HepG2 (cell line): ENCODE results near the gene PSEN2. TPM values are rescaled to one million over a fixed set of nuclear protein-coding genes. Genes with fewer than 3 reads are reported as not detected.

Source experiments
- ATAC-seq: fragments of 200-7000 bp; cut with Tn5 transposase; 3 replicates; pipeline ENCODE4 v1.9.1; 2020; ENCODE audit warnings: mild to moderate bottlenecking, moderate library complexity
- BruUV-seq: library from RNA; stranded (reverse); fragments of 400-500 nt; replicated peaks from 2 replicates; lab custom pipeline; 2021; lab: Mats Ljungman, UMichigan
- CTCF ChIA-PET: fragments of 300-600 bp; formaldehyde crosslinking; extraction: SDS; loops from one replicate; lab custom pipeline; 2021; ENCODE audit warnings: low total read pairs, inconsistent platforms, low intra/inter-chr PET ratio; lab: Yijun Ruan, JAX
- POLR2A ChIA-PET: fragments of 350-600 bp; sonication (Branson Sonifier 250); formaldehyde crosslinking; loops from one replicate; lab custom pipeline; 2020; ENCODE audit warnings: antibody characterized with exemption, inconsistent platforms; lab: Yijun Ruan, JAX
- DNase-seq: peaks from one replicate; pipeline ENCODE4 v3.0.0-alpha.2; 2015; ENCODE audit warnings: low spot score
- FAIRE-seq: peaks from 3 replicates; lab custom pipeline; 2011; peaks lifted over from hg19 to GRCh38; lab: Jason Lieb, UNC
- H2AFZ ChIP-seq: one replicate; pipeline ENCODE4 v1.6.1; 2011; ENCODE audit warnings: low read length, inconsistent platforms
- H3K27ac ChIP-seq: fragments of 300-600 bp; 3 replicates; pipeline ENCODE4 v1.8.0; 2011; ENCODE audit warnings: mixed run types, mild to moderate bottlenecking, mixed read lengths, low read length, inconsistent platforms; ENCODE audit not compliant: insufficient read depth; ENCODE audit errors: extremely low read length
- H3K27me3 ChIP-seq, 2 experiments: fragments of 200-600 bp in 1 of 2; 2 replicates in 1 of 2; 3 replicates in 1 of 2; pipeline versions ENCODE4 v1.6.0 to v1.8.0; 2011; ENCODE audit warnings: low read length in 2 of 2, mild to moderate bottlenecking in 2 of 2, moderate library complexity in 2 of 2, inconsistent platforms in 1 of 2; ENCODE audit not compliant: insufficient read depth in 2 of 2, control insufficient read depth in 1 of 2
- H3K36me3 ChIP-seq, 2 experiments: fragments of 200-600 bp in 1 of 2; replicated peaks in 1 of 2; 2 replicates in 1 of 2; 3 replicates in 1 of 2; pipeline versions ENCODE4 v1.5.1 to v1.8.0; 2011; ENCODE audit warnings: low read length in 2 of 2, inconsistent platforms in 1 of 2; ENCODE audit not compliant: insufficient read depth in 2 of 2, control insufficient read depth in 1 of 2
- H3K4me1 ChIP-seq: 2 replicates; pipeline ENCODE4 v1.5.1; 2012; ENCODE audit warnings: low read length, inconsistent platforms; ENCODE audit not compliant: insufficient read depth
- H3K4me2 ChIP-seq: 2 replicates; pipeline ENCODE4 v1.6.0; 2011; ENCODE audit warnings: low read depth, low read length, inconsistent platforms
- H3K4me3 ChIP-seq, 3 experiments: fragments of 200-600 bp in 1 of 3; sonication (generic), shearing (Covaris generic) in 1 of 3; replicated peaks in 1 of 3; 2 replicates each; pipeline ENCODE4 v1.5.1; 2011 to 2016; ENCODE audit warnings: low read length in 3 of 3, inconsistent platforms in 2 of 3, low read depth in 2 of 3, mild to moderate bottlenecking in 2 of 3, control low read depth in 1 of 3, mixed read lengths in 1 of 3; ENCODE audit not compliant: insufficient read depth in 1 of 3
- H3K79me2 ChIP-seq: one replicate; pipeline ENCODE4 v1.6.1; 2011; ENCODE audit warnings: low read length, inconsistent platforms; ENCODE audit not compliant: insufficient read depth
- H3K9ac ChIP-seq: 2 replicates; pipeline ENCODE4 v1.6.0; 2011; ENCODE audit warnings: mild to moderate bottlenecking, low read depth, low read length, inconsistent platforms; ENCODE audit not compliant: insufficient read depth
- H3K9me3 ChIP-seq: 2 replicates; pipeline ENCODE4 v1.5.1; 2012; ENCODE audit warnings: mild to moderate bottlenecking, low read length
- H4K20me1 ChIP-seq: 2 replicates; pipeline ENCODE4 v1.6.0; 2011; ENCODE audit warnings: inconsistent platforms, mild to moderate bottlenecking, low read length, moderate library complexity; ENCODE audit not compliant: insufficient read depth
- ATF5 ChIP-seq: sonication (generic); formaldehyde crosslinking; IDR thresholded peaks from 2 replicates; pipeline ENCODE4 v1.4.0; 2020; ENCODE audit warnings: mild to moderate bottlenecking, low read depth, missing genetic modification reagents
- JUND ChIP-seq: sonication (generic); formaldehyde crosslinking; IDR thresholded peaks from 2 replicates; pipeline ENCODE4 v1.8.0; 2022; ENCODE audit warnings: mild to moderate bottlenecking, missing genetic modification reagents
- MAFG ChIP-seq: sonication (generic); formaldehyde crosslinking; IDR thresholded peaks from 2 replicates; pipeline ENCODE4 v1.5.1; 2020; ENCODE audit warnings: mild to moderate bottlenecking, missing genetic modification reagents
- MXD1 ChIP-seq: sonication (generic); formaldehyde crosslinking; IDR thresholded peaks from 2 replicates; pipeline ENCODE4 v1.4.0; 2020; ENCODE audit warnings: mild to moderate bottlenecking, missing genetic modification reagents
- REL ChIP-seq: sonication (generic); formaldehyde crosslinking; conservative IDR thresholded peaks from 2 replicates; pipeline ENCODE4 v1.8.0; 2022; ENCODE audit warnings: mild to moderate bottlenecking, missing genetic modification reagents, moderate library complexity
- XBP1 ChIP-seq: sonication (generic); formaldehyde crosslinking; IDR thresholded peaks from 2 replicates; pipeline ENCODE4 v1.5.0; 2020; ENCODE audit warnings: missing genetic modification reagents
- ZBTB25 ChIP-seq: IDR thresholded peaks from 2 replicates; pipeline ENCODE4 v1.6.1; 2018; ENCODE audit warnings: missing genetic modification reagents
- ZNF160 ChIP-seq: sonication (generic); formaldehyde crosslinking; IDR thresholded peaks from 2 replicates; pipeline ENCODE4 v1.8.0; 2022; ENCODE audit warnings: mild to moderate bottlenecking, inconsistent platforms, missing genetic modification reagents
- ZNF331 ChIP-seq: sonication (generic); formaldehyde crosslinking; IDR thresholded peaks from 2 replicates; pipeline ENCODE4 v1.4.0; 2020; ENCODE audit warnings: missing genetic modification reagents
- ZNF367 ChIP-seq: sonication (generic); formaldehyde crosslinking; IDR thresholded peaks from 2 replicates; pipeline ENCODE4 v1.4.0; 2020; ENCODE audit warnings: missing genetic modification reagents, borderline replicate concordance
- ZNF646 ChIP-seq: sonication (generic); formaldehyde crosslinking; IDR thresholded peaks from 2 replicates; pipeline ENCODE4 v1.9.0; 2021; ENCODE audit warnings: mild to moderate bottlenecking, missing genetic modification reagents
- ZNF800 ChIP-seq: sonication (generic); formaldehyde crosslinking; IDR thresholded peaks from 2 replicates; pipeline ENCODE4 v1.4.0; 2020; ENCODE audit warnings: missing genetic modification reagents
- WGBS: methylation state at CpG from one replicate; pipeline ENCODE4 v1.1.6; 2017; ENCODE audit warnings: low lambda C conversion rate; 5-methylcytosine and 5-hydroxymethylcytosine counted together
- in situ Hi-C: cut with HindIII; loops from 2 replicates; pipeline ENCODE4 v1.10.0; 2017; ENCODE audit warnings: low pct_unique_long_range_greater_than_20kb; ENCODE audit not compliant: extremely low pct_ligation_motif_present
- intact Hi-C: fragments of 100-400 bp; cut with micrococcal nuclease; formaldehyde crosslinking; loops from one replicate; pipeline ENCODE4 v1.10.0; 2022; ENCODE audit not compliant: unreplicated experiment
- polyA plus RNA-seq, 8 experiments: library from polyadenylated mRNA; depleted of rRNA in 3 of 8; stranded (reverse) in 7 of 8; unstranded in 1 of 8; fragments of >200 nt; fragmentation: Illumina TruSeq in 4 of 8; extraction: Trizol in 4 of 8; gene quantifications; 2 replicates each; pipeline versions ENCODE4 v1.2.1 to v1.2.3, GENCODE V29; 2011 to 2016; ENCODE audit warnings: low read depth in 4 of 8, missing spikeins in 1 of 8, mixed read lengths in 1 of 8; ENCODE audit not compliant: insufficient read depth in 1 of 8
- total RNA-seq, 5 experiments: library from RNA; depleted of rRNA; stranded (reverse); fragments of >200 nt; fragmentation: Illumina TruSeq; extraction: Trizol; gene quantifications; 2 replicates each; pipeline ENCODE4 v1.2.3, GENCODE V29; 2016; ENCODE audit warnings: low read depth in 1 of 5

Gene PSEN2
- total and polyA plus RNA-seq, 2 of the 13 experiments (the other 11 are each of a cell fraction or from before 2014, with no cell fraction given): 5.9 to 13.1 TPM

- Histone ChIP-seq H3K4me3 (no peak overlapping the region), H3K36me3 (peaks cover 7 to 26% of the 10 kb centered on the region in 2 experiments; a peak in 4 of 5 replicates), H4K20me1 (no peaks in the 10 kb centered on the region), H3K9ac (no peak overlapping the region), H3K4me1 (no peaks in the 10 kb centered on the region), H3K27ac (no peak overlapping the region), H3K9me3 (no peaks in the 10 kb centered on the region), H3K27me3 (no peaks in the 10 kb centered on the region), H3K79me2 (no peaks in the 10 kb centered on the region), H3K4me2 (no peak overlapping the region), H2AFZ (no peak overlapping the region)
- ATAC-seq: no peak; the same call in 2 of the 3 replicates
- in situ Hi-C loops (no loop called here), intact Hi-C loops (no loop called here)
- ChIA-PET CTCF (no interaction called here), POLR2A (no interaction called here)
- BruUV-seq: no TSS peak
- FAIRE-seq: no peak
- 91% methylated on average over 9 of the region's 9 CpGs for WGBS
- DNase-seq: no peak
- TF ChIP-seq REL (CRISPR knock-in tag) (no peak), ZNF800 (no peak), ATF5 (CRISPR knock-in tag) (no peak), JUND (CRISPR knock-in tag) (no peak), MAFG (CRISPR knock-in tag) (no peak), XBP1 (no peak), ZBTB25 (CRISPR knock-in tag) (no peak), ZNF646 (CRISPR knock-in tag) (no peak), ZNF367 (CRISPR knock-in tag) (no peak), MXD1 (no peak), ZNF331 (CRISPR knock-in tag) (no peak), ZNF160 (no peak)
Measured at GRCh38 chr1:226882631-226883409, 12.4 kb downstream of the PSEN2 start.
